OCI-LY1 (cell line): Measurements from ENCODE around the gene CAPN7.

ENCODE experiments used
- H2AFZ ChIP-seq: fragments of 200-600 bp; sonication (generic), shearing (Covaris generic); 2 replicates; pipeline ENCODE4 v1.6.0; 2014; ENCODE audit warnings: antibody characterized with exemption, mild to moderate bottlenecking, low read length
- H3F3A ChIP-seq: fragments of 200-600 bp; sonication (generic), shearing (Covaris generic); 2 replicates; pipeline ENCODE4 v1.6.0; 2014; ENCODE audit warnings: mild to moderate bottlenecking, antibody characterized with exemption, low read length, moderate library complexity; ENCODE audit not compliant: insufficient read depth
- H3K27ac ChIP-seq: fragments of 200-600 bp; sonication (generic); 2 replicates; pipeline ENCODE4 v1.5.1; 2014; ENCODE audit warnings: low read length, mixed run types, mild to moderate bottlenecking, low read depth; ENCODE audit not compliant: poor library complexity, severe bottlenecking
- H3K27me3 ChIP-seq: fragments of 200-600 bp; sonication (generic); 2 replicates; pipeline ENCODE4 v1.6.0; 2014; ENCODE audit warnings: antibody characterized with exemption, mild to moderate bottlenecking, low read length, moderate library complexity; ENCODE audit not compliant: insufficient read depth
- H3K36me3 ChIP-seq: fragments of 200-600 bp; sonication (generic); 2 replicates; pipeline ENCODE4 v1.6.1; 2014; ENCODE audit warnings: mild to moderate bottlenecking, antibody characterized with exemption, low read length, moderate library complexity, mixed read lengths; ENCODE audit not compliant: insufficient read depth
- H3K4me1 ChIP-seq: fragments of 200-600 bp; sonication (generic); 2 replicates; pipeline ENCODE4 v1.5.1; 2014; ENCODE audit warnings: mild to moderate bottlenecking, low read length, moderate library complexity; ENCODE audit not compliant: insufficient read depth, severe bottlenecking
- H3K4me2 ChIP-seq: fragments of 200-600 bp; sonication (generic), shearing (Covaris generic); 2 replicates; pipeline ENCODE4 v1.6.1; 2014; ENCODE audit warnings: low read length
- H3K4me3 ChIP-seq: fragments of 200-600 bp; sonication (generic); 2 replicates; pipeline ENCODE4 v1.5.1; 2014; ENCODE audit warnings: low read length, low read depth, mild to moderate bottlenecking, mixed read lengths; ENCODE audit not compliant: poor library complexity, severe bottlenecking
- H3K79me2 ChIP-seq: fragments of 200-600 bp; shearing (Covaris generic); 2 replicates; pipeline ENCODE4 v1.6.1; 2016; ENCODE audit warnings: mixed run types, low read length, mixed read lengths; ENCODE audit not compliant: insufficient read depth
- H3K9ac ChIP-seq: fragments of 200-600 bp; sonication (generic), shearing (Covaris generic); 2 replicates; pipeline ENCODE4 v1.6.1; 2014; ENCODE audit warnings: mild to moderate bottlenecking, low read length, mixed read lengths
- H3K9me2 ChIP-seq: fragments of 200-600 bp; sonication (generic), shearing (Covaris generic); 2 replicates; pipeline ENCODE4 v1.6.1; 2014; ENCODE audit warnings: low read depth, mild to moderate bottlenecking, low read length, mixed read lengths
- H3K9me3 ChIP-seq: fragments of 200-600 bp; shearing (Covaris generic); 2 replicates; pipeline ENCODE4 v1.6.1; 2014; ENCODE audit warnings: low read length, mixed read lengths
- H4K20me1 ChIP-seq: fragments of 200-600 bp; sonication (generic), shearing (Covaris generic); 2 replicates; pipeline ENCODE4 v1.6.0; 2016; ENCODE audit warnings: mild to moderate bottlenecking, low read length; ENCODE audit not compliant: insufficient read depth
- CTCF ChIP-seq: fragments of 200-600 bp; sonication (generic), shearing (Covaris generic); IDR thresholded peaks from 2 replicates; pipeline ENCODE4 v1.5.1; 2017; ENCODE audit warnings: mild to moderate bottlenecking, antibody characterized with exemption, low read length, moderate library complexity, mixed read lengths
- EZH2 ChIP-seq: fragments of 200-600 bp; sonication (generic), shearing (Covaris generic); IDR thresholded peaks from 2 replicates; pipeline ENCODE4 v1.8.0; 2017; ENCODE audit warnings: borderline replicate concordance, mixed run types, mild to moderate bottlenecking, antibody characterized with exemption, low read length, moderate library complexity, mixed read lengths

The CAPN7 gene

DNA sequence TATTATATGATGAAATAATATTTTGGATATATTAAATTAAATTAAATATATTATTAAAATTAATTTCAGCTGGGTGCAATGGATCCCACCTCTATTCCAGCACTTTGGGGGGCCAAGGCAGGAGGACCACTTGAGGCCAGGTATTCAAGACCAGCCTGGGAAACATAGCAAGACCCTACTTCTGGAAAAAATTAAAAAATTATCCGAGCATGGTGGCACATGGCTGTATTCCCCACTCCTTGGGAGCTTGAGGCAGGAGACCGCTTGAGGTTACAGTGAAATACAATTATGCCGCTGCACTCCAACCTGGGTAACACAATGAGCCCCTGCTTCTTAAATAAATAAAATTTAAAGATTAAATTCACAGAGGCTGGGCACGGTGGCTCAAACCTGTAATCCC lies 65.0 kb downstream of the CAPN7 start:
- H3K4me3 ChIP-seq = no peak overlapping the region
- no peak for TF ChIP-seq EZH2
- TF ChIP-seq CTCF = no peak
- H3K27me3 ChIP-seq = no peaks in the 10 kb centered on the region
- H3K27ac ChIP-seq = no peak overlapping the region
- H3K9me2 ChIP-seq = no peaks in the 10 kb centered on the region
- no peak overlapping the region for H3K4me2 ChIP-seq
- no peaks in the 10 kb centered on the region for H3K9me3 ChIP-seq
- no peaks in the 10 kb centered on the region for H3K36me3 ChIP-seq
- no peak overlapping the region for H3K9ac ChIP-seq
- H3K79me2 ChIP-seq = no peaks in the 10 kb centered on the region
- peaks cover 4% of the 10 kb centered on the region for H3K4me1 ChIP-seq
- no peaks in the 10 kb centered on the region for H3F3A ChIP-seq
- no peak overlapping the region for H2AFZ ChIP-seq
- no peaks in the 10 kb centered on the region for H4K20me1 ChIP-seq

DNA sequence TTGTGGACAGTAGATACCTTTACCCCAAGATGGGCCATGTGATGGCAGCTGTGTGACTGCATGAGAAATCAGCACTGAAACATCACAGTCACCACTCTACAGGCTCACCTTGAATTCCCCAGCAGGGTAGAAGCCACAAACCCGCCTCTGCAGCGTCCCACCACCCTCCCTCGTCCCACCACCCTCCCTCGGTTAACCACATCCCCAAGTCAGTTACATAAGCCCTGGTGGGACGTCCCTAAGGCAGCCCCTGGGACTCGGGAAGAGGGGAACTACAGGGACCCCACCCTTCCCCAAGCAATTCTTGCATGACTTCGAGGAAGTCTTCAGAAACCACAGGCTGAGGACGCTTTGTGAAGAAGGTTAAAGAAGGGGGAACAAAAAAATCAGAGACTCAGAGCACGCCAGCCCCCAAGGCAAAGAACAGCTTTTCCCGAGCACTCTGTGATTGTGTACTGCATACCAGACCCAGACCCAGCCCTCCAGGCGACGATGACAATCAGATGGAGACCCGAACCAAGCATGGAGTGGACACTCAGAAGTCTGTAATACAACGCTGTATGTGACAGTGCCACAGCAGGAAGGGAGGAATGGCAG lies 65.8 kb downstream of the CAPN7 start:
- Histone ChIP-seq H3K4me2 (no peak overlapping the region), H2AFZ (no peak overlapping the region), H3K79me2 (no peaks in the 10 kb centered on the region)

DNA sequence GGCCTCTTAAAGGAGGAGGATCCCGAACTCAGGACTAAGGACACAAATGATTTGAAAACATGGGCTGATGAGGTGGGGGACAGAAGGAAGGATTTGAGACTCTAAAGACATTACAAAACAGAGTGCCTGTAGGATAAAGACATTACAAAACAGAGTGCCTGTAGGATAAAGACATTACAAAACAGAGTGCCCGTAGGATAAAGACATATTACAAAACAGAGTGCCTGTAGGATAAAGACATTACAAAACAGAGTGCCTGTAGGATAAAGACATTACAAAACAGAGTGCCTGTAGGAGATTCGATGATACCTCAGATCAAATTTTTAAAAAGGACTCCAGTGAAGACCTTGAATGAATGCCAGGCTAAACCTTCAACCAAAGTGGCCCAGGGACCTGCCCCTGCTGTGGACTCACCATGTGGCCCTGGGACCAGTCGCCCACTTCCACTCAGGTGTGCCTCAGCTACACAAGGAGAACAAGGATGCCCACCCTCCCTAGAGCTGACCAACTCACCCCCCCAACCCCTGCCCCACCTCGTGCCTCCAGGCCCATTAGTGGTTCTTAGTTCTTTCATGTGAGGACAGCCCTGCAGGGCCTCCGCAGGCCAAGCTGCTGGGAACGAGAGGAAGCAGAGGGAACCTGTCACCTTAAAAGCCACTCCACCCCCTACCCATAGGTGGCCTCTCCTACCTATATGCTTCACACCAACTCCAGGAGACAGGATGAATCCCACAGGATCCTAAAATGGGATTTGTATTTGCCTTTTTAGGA lies 66.6 kb downstream of the CAPN7 start:
- Histone ChIP-seq H3K27ac (no peak overlapping the region), H3K9me2 (no peaks in the 10 kb centered on the region), H3K9me3 (no peaks in the 10 kb centered on the region), H3K4me1 (peaks cover 4% of the 10 kb centered on the region), H3K36me3 (no peaks in the 10 kb centered on the region), H3K27me3 (peaks cover 5% of the 10 kb centered on the region; the same call in 1 of the 2 replicates), H4K20me1 (no peaks in the 10 kb centered on the region), H3F3A (no peaks in the 10 kb centered on the region), H3K9ac (no peak overlapping the region), H3K4me2 (no peak overlapping the region), H3K4me3 (no peak overlapping the region), H2AFZ (no peak overlapping the region), H3K79me2 (no peaks in the 10 kb centered on the region)
- TF ChIP-seq CTCF (no peak), EZH2 (no peak)

More for the DNA sequence above, 65.8 kb downstream of the CAPN7 start:
- no peaks in the 10 kb centered on the region for H3K9me2 ChIP-seq
- no peaks in the 10 kb centered on the region for H3K9me3 ChIP-seq
- H4K20me1 ChIP-seq = no peaks in the 10 kb centered on the region
- H3K36me3 ChIP-seq = no peaks in the 10 kb centered on the region
- H3K27me3 ChIP-seq = no peaks in the 10 kb centered on the region
- no peaks in the 10 kb centered on the region for H3F3A ChIP-seq
- H3K9ac ChIP-seq = no peak overlapping the region
- peaks cover 4% of the 10 kb centered on the region for H3K4me1 ChIP-seq
- no peak overlapping the region for H3K27ac ChIP-seq
- no peak overlapping the region for H3K4me3 ChIP-seq
- TF ChIP-seq CTCF (no peak), EZH2 (no peak)
